BE2C (cell line): ENCODE results near the gene ITGB2.

Experiments used
- DNase-seq: peaks from one replicate; pipeline ENCODE4 v3.0.0-alpha.2; 2020
- H3K27me3 ChIP-seq: fragments of 250-450 bp; sonication (Bioruptor Pico); 2 replicates; pipeline ENCODE4 v1.5.1; 2020; ENCODE audit warnings: mild to moderate bottlenecking
- H3K36me3 ChIP-seq: fragments of 250-450 bp; sonication (Bioruptor Pico); 2 replicates; pipeline ENCODE4 v1.5.1; 2020; ENCODE audit warnings: mild to moderate bottlenecking
- H3K4me1 ChIP-seq: fragments of 250-450 bp; sonication (Bioruptor Pico); 2 replicates; pipeline ENCODE4 v1.5.1; 2020
- H3K4me3 ChIP-seq: 2 replicates; pipeline ENCODE4 v1.5.1; 2011; ENCODE audit warnings: low read depth, low read length
- H3K9me3 ChIP-seq: fragments of 250-450 bp; sonication (Bioruptor Pico); 2 replicates; pipeline ENCODE4 v1.5.1; 2020
- TF ChIP-seq, protein P1 (sequence below): IDR thresholded peaks from 2 replicates; pipeline ENCODE4 v1.5.1; 2012; ENCODE audit warnings: mild to moderate bottlenecking, low read depth, low read length

ITGB2 gene

DNA sequence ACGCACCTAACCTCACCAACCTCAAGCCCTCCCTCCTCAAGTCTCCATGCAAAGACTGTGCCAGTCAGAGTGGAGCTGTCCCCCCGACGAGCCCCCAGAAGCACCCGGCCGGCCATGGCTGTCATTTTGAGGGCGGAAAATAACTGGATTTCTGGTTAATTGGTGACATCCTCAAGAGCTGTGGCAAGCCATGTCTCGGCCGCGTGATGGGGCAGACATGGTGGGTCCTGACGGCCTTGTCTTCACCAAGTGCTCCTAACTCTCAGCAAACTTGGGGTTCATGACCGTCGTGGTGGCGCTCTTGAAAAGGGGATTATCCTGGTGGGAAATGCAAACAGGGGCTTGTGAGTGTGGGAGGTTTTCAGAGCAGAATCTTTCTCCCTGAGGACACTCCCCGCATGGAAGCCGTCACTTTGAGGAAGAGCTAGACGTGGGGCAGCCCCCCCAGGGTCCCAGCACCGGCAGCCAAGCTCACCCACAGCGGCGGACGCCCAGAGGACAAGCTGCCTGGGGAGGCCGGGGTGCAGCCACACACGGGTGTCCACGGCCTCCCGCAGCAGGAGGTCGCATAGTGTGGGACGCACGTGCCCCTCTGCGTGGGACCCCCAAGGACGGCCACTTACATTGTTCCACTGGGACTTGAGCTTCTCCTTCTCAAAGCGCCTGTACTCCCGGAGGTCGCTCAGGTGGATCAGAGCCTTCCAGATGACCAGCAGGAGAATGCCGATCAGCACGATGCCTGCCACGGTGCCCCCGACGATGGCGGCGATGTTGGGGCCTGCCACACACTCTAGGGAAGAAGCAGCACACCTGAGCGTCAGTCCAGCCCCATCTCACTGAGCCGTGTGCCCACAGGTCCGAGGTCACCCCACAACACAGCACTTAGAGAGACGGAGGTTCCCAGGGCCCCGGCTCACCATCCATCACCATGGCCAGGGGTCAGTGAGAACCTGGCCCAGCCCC lies 34.3 kb downstream of the ITGB2 start:
- Histone ChIP-seq H3K9me3 (no peaks in the 10 kb centered on the region), H3K27me3 (no peaks in the 10 kb centered on the region), H3K4me1 (no peaks in the 10 kb centered on the region), H3K4me3 (no peak overlapping the region), H3K36me3 (no peaks in the 10 kb centered on the region)
- no peak for DNase-seq
- TF ChIP-seq, protein P1, sequence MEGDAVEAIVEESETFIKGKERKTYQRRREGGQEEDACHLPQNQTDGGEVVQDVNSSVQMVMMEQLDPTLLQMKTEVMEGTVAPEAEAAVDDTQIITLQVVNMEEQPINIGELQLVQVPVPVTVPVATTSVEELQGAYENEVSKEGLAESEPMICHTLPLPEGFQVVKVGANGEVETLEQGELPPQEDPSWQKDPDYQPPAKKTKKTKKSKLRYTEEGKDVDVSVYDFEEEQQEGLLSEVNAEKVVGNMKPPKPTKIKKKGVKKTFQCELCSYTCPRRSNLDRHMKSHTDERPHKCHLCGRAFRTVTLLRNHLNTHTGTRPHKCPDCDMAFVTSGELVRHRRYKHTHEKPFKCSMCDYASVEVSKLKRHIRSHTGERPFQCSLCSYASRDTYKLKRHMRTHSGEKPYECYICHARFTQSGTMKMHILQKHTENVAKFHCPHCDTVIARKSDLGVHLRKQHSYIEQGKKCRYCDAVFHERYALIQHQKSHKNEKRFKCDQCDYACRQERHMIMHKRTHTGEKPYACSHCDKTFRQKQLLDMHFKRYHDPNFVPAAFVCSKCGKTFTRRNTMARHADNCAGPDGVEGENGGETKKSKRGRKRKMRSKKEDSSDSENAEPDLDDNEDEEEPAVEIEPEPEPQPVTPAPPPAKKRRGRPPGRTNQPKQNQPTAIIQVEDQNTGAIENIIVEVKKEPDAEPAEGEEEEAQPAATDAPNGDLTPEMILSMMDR = no peak

- TF ChIP-seq, protein P1 = no peak
- Histone ChIP-seq H3K9me3 (no peaks in the 10 kb centered on the region), H3K4me3 (no peak overlapping the region), H3K36me3 (no peaks in the 10 kb centered on the region), H3K4me1 (no peaks in the 10 kb centered on the region), H3K27me3 (no peaks in the 10 kb centered on the region)
- DNase-seq = no peak
Measured at GRCh38 chr21:44885615-44886014, 35.1 kb downstream of the ITGB2 start.

DNA sequence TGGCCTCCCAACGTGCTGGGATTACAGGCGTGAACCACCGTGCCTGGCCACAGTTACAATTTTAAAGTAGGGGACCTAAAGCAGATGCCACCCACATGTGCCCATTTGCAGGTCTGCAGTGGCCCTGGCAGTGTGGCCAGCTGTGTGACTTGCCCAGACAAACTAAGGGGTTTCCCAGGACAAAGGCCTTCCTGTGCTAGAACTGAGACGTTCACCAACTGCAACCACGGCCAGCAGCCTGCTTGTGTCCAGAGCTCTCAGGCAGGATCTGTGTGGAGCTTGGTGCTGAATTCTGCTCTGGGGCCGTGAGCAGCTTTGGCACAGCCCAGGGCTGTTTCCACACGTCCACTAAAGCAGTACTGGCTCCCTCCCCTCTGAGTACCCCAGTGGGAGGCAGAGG lies 36.6 kb downstream of the ITGB2 start:
- no peaks in the 10 kb centered on the region for H3K9me3 ChIP-seq

GRCh38 chr21:44883250-44883649 lies 37.4 kb downstream of the ITGB2 start:
- Histone ChIP-seq H3K4me1 (no peaks in the 10 kb centered on the region), H3K9me3 (no peaks in the 10 kb centered on the region), H3K36me3 (no peaks in the 10 kb centered on the region), H3K4me3 (no peak overlapping the region), H3K27me3 (peaks cover 18% of the 10 kb centered on the region)
- TF ChIP-seq, protein P1 = no peak
- DNase-seq = no peak

More for the DNA sequence above, 36.6 kb downstream of the ITGB2 start:
- Histone ChIP-seq H3K27me3 (peaks cover 11% of the 10 kb centered on the region), H3K36me3 (no peaks in the 10 kb centered on the region), H3K4me3 (no peak overlapping the region), H3K4me1 (no peaks in the 10 kb centered on the region)
- DNase-seq = no peak
- TF ChIP-seq, protein P1 = no peak

GRCh38 chr21:44881198-44881872 lies 39.4 kb downstream of the ITGB2 start:
- H3K4me1 ChIP-seq = no peaks in the 10 kb centered on the region
- TF ChIP-seq, protein P1 = no peak
- H3K9me3 ChIP-seq = no peaks in the 10 kb centered on the region
- peaks cover 34% of the 10 kb centered on the region for H3K27me3 ChIP-seq
- H3K36me3 ChIP-seq = no peaks in the 10 kb centered on the region
- no peak overlapping the region for H3K4me3 ChIP-seq
- no peak for DNase-seq
